Head of caudate nucleus (tissue), 42 donors: ENCODE measurements around the gene SLC6A12.
A peak's percentile ranks its signal among the peaks of the same experiment; 100 is the strongest.

Experiments used
- DNase-seq, 42 donors: peaks; one replicate each; pipeline versions ENCODE4 v3.0.0 to v3.0.0-alpha.2; 2020 to 2021; ENCODE audit warnings: mixed read lengths in 7 of 42
- intact Hi-C: fragments of 100-400 bp; cut with DNase I; formaldehyde crosslinking; loops from one replicate; pipeline ENCODE4 v1.15.0; 2022

The SLC6A12 gene

DNA sequence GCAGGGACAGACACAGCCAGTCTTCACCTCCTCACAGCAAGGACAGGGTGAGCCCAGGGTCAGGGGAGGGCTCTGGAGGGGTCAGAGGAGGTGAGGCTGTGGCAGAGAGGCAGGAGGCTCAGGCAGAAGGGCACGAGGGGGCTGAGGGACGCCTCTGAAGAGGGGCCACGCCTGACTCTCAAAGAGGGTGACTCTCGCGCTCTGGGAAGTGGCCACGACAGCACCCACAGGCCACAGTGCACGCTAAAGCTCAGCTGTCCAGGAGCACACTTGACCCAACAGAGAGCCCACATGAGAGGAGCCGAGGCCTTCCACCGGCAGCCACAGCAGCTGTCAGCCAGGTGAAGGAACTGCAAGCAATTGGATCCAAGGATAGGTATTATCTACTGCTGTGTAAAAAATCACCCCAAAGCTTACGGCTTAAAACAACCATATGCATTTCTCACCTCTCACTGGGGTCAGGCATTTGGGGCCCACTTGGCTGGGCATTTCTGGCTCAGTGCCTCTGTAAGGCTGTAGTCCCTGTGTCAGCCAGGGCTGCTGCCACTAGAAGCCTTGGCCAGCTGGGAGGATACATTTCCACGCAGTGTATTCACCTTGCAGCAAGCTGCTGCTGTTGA lies 27.8 kb downstream of the SLC6A12 start:
- DNase-seq = no peak
- intact Hi-C loops = no loop called here

DNA sequence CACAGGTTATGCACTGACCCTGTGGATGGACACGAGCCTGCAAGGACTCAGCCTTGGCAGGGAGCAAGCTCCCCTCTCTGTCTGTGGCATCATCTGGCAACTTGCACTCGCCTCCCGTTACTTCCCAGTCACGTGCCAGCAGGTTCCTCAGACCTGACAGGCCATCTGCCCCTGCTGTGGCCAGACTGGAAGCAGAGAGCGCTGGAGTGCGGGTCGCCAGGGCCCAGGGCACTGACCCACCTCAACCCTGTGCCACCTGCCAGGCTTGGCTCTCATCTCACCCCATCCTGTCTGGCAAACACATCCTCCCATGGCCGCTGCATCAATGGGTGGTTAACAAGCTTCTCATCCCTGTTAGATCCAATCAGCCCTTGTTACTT lies 28.4 kb downstream of the SLC6A12 start:
- DNase-seq = no peak
- intact Hi-C loops = no loop called here

DNA sequence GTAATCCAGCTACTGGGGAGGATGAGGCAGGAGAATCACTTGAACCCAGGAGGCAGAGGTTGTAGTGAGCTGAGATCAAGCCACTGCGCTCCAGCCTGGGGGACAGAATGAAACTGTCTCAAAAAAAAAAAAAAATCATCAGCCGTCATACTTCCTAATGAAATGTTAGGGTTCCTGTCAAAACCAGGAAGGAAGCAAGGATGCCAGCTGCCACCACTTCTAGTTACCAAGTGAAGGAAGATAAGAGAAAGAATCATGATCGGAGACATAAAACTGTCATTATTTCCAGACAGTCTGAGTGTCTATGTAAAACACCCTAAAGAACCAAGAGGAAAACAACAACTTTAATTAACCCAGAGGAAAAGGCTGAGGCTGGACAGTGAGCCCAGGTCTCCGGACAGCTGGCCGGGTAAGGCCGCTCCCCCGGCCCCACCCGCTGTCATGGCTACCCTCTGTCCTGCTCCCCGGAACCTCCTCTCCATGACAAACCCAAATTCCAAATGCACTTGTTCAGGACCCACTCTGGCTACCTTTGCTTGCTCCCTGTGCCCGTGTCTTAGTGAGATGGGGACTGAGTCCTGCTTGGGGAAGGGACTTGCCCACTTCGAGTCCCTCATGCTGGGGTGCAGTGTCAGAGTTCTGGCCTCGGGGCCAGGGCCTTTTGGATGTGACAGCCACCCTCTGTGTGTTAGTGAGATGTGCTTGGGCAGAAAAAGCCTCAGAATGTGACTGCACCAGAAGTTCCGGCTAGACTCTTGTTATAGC lies 29.0 kb downstream of the SLC6A12 start:
- DNase-seq = no peak
- intact Hi-C loops = no loop called here

DNA sequence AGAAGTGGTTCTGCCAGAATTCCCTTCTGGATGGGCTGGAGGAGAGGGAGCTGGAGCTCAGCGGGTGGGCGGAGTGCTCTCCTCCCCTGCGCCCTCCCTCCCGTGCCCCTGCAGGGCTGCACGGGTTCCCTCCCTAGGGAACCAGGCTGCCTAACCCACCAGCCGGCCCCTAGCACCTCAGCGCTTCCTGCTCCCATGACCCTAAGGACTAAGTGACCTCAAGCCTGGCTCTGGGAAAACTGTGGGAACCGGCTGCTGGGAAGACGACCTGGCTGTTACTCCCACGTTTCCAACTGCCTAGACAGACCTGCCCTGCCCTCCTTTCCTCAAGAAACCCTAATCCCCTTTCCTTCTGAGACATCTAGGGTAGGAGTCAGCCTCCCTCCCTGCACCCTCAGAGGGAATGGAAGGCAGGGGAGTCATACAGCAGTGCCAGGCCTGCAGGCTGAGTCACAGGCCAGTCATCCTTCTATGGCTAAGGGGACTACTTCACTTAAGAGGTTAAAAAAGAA lies 31.5 kb downstream of the SLC6A12 start:
- intact Hi-C loops = no loop called here
- no peak for DNase-seq

DNA sequence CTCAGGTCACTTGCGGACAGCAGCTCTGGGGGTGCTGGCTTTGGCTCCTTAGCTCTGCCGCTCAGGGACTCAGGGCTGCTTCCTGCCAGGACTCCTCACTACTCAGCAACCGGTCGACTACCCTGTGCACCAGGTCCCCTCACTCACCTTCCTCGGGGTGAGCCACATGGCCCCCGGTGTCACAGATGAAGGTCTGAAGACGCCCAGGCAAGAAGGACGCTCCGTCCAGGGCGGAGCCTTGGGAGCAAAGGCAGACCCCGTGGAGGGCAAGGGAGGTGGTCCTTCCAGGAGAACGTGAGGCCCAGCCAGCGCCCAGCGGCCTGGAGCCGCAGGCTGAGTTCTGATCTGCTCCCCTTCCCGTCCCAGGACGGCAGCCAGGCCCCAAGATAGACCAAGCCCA lies 32.0 kb downstream of the SLC6A12 start:
- DNase-seq = no peak
- intact Hi-C loops = no loop called here

DNA sequence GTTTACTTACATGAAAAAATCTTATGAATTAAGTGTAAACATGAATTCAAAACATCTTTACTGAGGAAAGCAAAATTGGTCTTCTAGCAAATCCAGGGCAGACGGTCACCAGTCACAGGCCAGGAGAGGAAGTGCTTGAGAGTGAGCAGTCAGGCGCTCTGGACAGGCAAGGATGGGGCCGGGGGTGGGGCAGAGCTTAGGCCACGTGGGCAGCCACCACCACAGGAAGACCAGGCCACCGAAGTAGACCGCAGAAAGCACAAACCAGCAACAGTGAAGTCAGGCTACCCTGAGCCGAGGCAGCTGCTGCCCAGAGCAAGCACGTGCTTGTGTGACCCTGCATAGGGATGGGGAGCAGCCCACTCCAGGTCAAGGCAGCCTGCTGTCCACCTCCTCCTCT lies 33.5 kb downstream of the SLC6A12 start:
- DNase-seq = peak in 15 of 42 donors; percentile 30 to 60 (median 45)
- intact Hi-C loops = no loop called here

DNA sequence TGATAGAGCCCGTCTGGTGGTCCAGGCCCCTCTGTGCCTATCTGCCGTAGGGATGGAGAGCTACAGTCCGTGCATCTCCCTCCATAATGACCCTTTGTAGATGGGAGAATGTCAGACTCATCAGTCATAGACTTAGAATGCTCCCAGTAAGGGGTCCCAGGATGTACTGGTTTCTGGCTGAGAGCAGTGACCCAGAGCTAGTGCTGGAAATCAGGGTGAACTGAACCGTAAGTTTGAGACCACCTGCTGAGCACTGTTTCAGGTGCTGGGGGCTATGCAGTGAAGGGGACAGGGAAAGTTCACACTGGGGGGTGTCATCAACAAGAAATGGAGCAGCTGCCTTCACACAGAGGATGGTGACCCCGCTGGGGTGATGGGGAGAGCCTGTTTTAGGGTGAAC lies 34.1 kb downstream of the SLC6A12 start:
- intact Hi-C loops = no loop called here
- DNase-seq = no peak

DNA sequence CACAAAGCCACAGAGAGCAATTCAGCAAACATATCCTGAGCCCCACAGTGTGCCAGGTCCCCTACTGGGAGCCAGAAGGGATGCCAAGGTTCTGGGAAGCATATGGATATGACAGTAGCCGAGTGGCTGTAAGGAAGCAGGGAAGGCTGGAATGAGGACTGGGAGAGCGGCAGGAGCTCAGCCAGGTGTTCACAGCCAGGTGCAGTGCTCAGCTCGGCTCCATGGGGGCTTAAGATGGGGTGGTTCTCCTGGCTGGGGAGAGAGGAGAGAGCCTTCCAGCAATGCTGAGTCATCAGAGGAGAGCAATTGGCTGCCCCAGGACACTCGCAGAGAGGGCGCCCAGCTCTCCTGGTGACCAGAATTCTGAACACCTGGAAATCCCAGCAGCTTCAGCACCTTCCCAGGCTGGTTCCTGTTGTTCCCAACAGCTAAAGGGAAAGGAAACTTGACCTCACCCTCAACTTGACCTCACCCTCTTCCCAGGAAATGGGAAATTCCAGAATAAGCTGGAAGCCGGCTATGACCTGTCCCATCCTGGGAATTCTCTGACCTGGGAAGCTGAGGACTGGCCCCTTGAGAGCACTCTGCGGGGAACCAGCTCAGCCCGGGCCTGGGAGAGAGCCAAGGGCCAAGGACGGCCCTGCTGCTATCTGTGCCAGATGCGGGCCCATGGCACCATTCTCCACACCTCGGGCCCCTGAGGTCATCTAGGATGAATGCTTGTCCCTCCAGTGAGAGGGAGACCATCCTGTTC lies 34.6 kb downstream of the SLC6A12 start:
- intact Hi-C loops = no loop called here
- DNase-seq = no peak

DNA sequence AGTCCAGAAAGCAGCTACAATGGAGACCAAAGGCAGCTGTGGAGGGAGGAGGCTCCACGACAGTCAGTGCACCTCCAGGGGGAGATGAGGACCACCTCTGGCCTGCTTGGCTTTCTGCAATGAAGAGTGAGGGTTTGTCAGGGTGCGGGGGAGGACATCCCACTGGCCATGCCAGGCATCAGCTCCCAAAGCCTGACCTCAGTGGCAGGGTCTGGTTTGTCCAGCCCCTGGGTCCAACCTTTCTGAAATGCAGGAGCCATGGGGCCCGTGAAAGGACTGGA lies 35.2 kb downstream of the SLC6A12 start:
- no peak for DNase-seq
- intact Hi-C loops = no loop called here

DNA sequence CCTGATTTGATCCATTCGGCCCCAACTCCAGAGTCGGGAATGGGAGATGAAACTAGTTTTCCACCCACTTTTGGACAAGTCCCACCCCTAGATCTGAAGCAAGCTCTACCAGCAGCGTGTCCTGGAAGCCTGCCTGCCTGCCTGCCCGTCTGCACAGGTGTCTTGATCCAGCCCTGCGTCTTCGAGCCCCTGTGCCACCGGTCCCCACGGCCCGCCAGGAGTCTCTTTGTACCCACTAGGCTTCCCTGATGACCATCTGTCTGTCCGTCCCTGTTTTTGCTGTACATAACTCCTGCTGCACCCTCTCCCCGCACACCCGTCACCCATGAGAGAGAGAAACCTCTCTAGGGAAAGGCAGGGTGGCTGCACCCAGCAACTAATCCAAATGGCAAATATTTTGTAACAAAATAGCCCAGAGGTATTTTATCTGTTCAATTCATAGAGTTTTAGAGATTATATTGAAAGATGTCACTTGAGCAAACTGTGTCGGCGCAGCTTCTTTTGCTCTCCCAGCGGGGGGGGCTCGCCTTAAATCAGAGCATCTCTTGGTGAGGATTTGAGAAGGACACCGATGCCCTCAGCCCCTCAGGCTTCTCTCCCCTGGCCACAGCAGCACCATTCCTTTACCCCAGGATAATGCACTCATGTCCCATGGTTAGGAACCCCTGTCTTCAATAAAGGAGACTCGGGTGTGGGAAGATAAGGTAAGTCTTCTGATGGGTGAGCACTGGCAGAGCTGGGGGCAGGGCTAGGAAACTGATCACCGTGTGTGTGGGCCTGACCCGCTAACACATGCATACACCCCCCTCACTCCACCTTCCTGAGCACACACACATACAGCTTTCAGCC lies 35.8 kb downstream of the SLC6A12 start:
- intact Hi-C loops = no loop called here
- peak in 1 of 42 donors; percentile 32 for DNase-seq

DNA sequence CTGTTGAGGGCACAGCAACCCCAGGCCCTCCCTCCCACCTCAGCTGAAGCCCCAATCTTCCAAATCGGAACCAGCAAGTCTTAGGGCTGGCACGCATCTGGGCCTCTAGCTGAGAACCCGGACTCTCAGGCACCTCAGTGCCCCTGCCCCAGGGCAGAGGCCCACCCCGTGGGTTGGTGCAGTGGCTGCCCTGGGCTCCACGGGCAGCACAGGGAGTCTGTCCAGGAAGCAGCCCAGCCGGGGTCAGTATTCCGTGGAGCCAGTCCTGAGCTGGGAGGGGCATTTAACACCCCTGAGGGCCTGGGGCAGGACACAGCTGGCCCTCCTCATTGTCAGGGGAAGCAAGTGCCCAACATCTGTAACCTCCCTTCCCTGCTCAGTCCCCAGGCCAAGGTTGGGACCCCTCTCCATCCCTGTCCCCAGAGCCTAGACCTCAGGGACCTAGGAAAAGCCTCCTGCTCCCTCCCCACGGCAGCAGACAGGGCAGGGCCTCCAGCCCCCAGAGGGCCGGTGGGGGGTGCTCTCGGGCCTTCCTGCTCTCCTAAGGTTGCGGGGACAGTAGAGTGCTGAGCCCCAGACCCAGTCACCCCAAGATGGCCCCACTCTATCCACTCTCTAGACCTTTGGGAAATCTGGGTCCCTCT lies 36.5 kb downstream of the SLC6A12 start:
- no peak for DNase-seq
- intact Hi-C loops = no loop called here

DNA sequence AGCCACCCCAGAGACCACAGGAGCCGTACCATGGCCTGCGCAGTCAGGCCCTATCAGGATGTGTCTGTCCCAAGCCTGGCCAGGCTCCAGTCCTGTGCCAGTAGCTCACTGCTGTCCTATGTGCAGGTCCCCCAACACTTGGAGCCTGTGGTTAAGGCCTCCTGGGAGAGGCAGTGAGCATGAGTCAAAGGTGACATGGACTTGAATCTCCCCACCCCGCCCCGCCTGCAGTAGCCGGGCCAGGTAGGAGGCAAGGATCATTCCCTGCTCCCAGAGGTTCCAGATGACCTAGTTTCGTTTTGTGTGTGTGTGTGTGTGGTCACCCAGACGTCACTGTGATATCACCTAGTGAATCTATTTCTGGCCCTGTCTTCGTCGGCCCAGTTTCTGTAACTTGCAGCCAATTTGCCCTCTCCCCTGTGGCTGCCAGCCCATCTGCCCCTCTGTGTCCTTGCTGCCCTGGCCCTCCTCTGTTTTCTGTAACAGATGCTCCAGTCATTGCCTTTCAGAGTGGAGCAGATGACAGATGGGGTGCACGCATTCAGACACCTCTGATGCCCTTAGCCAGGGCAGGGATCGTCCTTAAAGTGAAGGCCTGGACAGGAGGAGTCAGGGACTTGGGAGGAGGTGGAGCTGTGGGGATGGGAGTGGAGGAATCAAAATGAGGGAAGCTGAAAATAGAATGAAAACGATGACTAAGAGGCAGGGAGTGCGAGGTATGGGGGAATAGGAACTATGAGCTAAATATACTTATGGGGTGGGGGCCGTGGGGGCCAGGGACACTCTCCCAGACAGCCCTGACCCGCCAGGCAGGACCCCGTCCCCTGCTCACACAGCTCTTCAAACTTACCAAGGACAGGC lies 37.4 kb downstream of the SLC6A12 start:
- intact Hi-C loops = no loop called here
- DNase-seq = peak in 15 of 42 donors; percentile 37 to 76 (median 48)

DNA sequence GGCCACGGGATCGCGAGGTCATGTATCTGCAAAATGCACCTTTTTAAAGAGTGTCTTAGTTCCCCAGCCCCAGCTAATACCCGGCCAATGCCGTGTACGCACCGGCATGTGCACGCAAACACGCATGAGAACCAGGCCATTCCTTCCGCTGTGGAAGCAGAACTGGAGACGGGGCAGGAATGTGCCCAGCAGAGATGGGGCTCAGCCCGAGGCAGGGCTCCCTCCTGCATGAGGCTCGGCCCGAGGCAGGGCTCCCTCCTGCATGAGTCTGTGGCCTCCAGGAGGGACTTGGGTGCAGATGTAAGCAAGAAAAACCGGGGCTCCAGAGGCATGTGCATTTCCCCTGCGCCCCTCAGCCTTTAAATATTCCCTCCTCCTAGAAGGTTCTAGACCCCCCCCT lies 38.2 kb downstream of the SLC6A12 start:
- intact Hi-C loops = no loop called here
- no peak for DNase-seq

DNA sequence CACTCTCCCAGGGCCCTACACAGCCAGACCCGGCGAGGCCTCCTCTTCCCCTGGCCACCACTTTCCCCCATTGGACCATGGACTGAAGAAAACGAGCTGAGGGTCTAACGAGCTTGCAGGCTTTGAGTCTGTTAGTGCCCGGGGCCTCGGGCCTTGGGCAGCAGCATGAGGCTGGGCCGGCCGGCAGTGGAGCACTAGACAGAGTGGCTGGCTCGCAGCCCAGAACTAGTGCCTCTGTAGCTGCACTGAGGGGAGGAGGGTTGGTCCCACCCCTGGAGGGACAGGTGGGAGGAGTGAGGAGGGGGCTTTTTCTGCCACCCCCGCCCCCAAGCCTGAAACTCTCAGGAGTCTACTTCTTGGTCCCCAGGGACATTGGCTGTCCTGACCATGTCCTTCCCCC lies 38.7 kb downstream of the SLC6A12 start:
- DNase-seq = peak in 15 of 42 donors; percentile 29 to 67 (median 44)
- intact Hi-C loops = no loop called here

DNA sequence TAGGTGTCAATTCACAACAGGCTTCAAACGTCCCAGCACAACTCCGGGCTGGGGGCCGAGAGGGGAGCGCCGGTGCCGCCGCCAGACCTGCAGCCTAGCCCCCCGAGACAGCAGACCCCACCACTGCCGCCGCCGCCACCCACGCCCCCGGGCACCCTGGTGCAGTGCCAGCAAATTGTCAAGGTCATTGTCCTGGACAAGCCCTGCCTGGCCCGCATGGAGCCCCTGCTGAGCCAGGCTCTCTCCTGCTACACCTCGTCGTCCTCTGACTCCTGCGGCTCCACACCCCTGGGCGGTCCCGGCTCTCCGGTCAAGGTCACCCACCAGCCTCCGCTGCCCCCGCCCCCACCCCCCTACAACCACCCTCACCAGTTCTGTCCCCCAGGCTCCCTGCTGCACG lies 39.4 kb downstream of the SLC6A12 start:
- intact Hi-C loops = no loop called here
- no peak for DNase-seq

DNA sequence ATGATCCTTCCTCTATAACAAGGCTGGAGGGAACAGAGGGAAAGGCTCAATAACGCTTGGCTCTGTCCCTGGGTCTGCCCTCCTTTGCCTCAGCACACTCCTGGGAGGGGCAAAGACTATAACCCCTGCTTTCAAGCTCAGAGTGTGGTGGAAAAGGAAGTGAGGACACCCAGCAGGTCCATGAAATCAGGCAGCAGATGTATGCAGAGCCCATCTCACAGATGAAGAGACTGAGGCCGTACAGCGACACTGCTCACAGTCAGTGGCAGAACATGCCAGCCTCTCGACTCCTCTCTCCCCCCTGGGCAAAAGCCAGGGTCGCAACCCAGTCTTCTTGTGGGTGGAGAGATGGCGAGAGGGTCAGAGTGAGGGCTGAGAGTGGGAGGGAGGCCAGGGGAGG lies 39.8 kb downstream of the SLC6A12 start:
- intact Hi-C loops = no loop called here
- DNase-seq = no peak

DNA sequence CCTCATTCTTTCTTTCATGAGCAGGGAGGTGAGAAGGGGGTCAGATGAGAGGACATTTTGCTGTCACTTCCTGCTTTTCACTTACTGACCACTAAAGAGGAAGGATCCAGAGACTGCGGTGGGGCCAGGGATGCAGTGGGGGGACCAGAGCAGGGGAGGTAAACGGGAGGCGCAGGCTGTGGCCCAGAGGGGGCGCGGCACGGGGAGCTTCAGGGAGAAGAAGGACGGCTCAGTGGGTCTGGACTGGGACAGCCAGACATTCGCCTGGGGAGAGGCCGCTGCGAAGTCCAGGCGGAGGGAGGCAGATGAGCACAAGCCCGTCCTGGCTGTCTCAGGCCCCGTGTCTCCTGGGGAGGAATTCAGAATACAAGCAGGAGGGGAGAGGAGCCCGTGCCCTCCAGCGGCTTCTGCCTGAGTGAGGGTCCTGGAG lies 41.2 kb downstream of the SLC6A12 start:
- DNase-seq = no peak
- intact Hi-C loops = no loop called here
